Stimulated activated CD4-positive, alpha-beta T cell treated with anti-CD3 and anti-CD28 coated beads, Interleukin-15, amount 100 ng/mL, for 24 hours (primary cell): ENCODE results near the gene AHRR.
"Not testable (repeated sequence)": the region's sequence is repeated elsewhere in the genome, so short reads cannot be mapped to it uniquely, and the experiment has no call there.

Source experiments
- DNase-seq: peaks from one replicate; pipeline ENCODE4 v3.0.0-alpha.2; 2020

The AHRR gene

DNA sequence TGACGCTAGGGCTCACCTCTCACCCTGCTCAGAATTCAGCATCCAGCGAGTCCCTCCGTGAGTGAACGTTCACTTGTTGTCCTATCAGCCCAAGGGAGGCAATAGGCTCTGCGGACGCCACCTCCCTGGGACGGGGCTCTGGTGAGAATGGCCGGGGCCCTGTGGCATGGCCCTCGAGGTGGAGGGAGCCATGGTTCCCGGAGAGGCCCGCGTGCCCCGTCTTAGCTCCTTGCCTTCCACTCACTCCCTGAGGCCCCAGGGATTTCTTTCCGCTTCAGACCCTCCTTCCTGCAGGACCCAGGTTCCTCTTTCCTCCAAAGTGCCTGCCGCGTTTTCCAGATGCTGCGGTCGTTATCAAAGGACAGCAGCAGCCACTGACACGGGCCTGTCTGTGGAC is 142.9 kb downstream of the AHRR start:
- no peak for DNase-seq

- no peak for DNase-seq
Observed at GRCh38 chr5:464843-465590, 143.5 kb downstream of the AHRR start.

- no peak for DNase-seq
Observed at GRCh38 chr5:465591-466403, 144.3 kb downstream of the AHRR start.

DNA sequence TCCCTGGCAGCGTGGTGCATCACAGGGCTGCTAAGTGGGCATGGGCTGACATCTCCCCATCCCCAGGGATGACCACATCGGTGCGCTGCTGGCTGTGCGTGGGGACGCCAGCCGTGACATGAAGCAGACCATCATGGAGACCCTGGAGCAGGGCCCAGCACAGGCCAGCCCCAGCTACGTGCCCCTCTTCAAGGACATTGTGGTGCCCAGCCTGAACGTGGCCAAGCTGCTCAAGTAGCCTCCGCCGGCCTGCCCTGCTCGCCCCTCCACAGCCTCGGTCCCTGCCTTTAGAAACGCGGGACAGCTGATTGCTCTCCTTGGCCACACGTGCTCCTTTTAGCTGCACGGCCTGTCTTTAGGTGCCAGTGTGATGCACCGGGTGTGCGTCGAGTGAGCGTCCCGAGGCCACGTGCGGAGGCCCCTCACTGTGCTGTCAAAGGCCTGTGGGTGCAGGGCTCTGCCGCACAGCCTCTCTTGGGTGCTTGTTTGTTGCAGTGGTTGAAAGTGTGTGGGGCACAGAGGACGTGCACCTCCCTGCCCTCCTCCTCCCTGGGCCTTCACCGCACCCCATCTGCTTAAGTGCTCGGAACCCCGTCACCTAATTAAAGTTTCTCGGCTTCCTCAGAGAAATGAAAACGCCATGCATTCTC is 145.3 kb downstream of the AHRR start:
- no peak for DNase-seq

DNA sequence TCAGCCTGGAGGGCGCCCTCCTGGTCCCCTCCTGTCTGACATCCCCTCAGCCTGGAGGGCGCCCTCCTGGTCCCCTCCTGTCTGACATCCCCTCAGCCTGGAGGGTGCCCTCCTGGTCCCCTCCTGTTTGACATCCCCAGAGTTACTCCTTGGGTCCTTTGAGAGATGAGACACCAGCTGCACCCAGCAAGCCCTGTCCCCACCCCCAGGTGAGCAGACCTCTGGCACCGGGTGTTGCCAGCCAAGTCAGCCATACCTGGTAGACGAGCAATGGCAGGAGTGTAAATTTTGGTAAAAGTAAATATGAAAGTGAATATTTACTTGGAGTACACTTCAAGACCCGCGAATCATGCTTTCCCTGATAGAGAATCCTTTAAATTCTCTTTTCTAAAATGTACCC is 146.9 kb downstream of the AHRR start:
- DNase-seq = no peak

- no peak for DNase-seq
Observed at GRCh38 chr5:469752-470483, 148.4 kb downstream of the AHRR start.

DNA sequence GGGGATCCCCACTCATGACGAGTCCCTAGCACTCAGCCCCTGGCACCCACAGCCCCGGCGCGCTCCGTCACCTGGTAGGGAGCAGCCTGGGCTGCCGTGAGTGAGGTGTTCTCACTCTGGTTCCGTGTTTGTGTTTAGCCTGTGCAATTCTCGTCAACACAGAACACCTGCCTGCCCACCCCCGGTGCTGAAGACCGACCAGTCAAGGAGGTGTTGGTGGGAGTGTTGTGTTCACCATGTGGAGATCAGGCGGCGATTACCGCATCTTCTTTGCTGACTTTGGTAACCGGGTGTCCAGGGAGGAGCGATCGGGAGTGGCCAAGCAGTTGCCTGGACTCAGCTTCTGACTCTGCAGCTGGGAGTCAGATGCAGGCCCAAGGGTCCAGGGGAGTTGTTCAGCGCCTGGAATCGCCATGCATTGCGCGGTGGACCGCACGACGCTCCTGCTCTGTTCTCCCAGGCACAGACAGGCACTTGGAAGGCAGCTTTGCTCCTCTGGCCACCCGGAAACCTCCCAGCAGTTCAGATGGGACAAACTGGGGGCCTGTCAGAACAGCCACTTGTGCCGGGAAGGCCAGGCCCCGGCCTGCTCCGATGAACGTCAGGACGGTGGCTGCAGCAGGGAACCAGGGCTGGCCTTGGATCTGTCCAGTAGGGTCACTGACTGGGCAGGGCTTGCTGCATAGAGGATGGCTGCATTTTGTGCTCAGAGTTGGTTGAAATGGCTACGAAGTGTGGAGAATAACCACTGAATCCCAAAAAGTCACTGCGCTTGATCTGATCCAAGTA is 149.6 kb downstream of the AHRR start:
- DNase-seq = no peak

DNA sequence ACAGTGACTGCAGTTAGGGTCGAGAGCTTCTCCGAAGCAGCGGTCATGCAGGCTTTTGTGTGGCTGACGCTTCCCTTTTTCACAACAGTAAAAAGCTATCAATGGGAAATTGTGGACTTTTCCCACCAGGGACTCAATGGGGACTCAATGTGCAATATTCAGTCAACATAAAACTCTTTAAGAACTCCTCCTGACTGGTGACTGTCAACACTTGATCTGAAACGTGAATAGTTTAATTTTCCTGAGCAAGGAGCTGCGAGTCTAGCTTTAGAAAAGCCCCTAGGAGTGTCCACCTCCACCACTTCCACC is 150.2 kb downstream of the AHRR start:
- DNase-seq = no peak

DNA sequence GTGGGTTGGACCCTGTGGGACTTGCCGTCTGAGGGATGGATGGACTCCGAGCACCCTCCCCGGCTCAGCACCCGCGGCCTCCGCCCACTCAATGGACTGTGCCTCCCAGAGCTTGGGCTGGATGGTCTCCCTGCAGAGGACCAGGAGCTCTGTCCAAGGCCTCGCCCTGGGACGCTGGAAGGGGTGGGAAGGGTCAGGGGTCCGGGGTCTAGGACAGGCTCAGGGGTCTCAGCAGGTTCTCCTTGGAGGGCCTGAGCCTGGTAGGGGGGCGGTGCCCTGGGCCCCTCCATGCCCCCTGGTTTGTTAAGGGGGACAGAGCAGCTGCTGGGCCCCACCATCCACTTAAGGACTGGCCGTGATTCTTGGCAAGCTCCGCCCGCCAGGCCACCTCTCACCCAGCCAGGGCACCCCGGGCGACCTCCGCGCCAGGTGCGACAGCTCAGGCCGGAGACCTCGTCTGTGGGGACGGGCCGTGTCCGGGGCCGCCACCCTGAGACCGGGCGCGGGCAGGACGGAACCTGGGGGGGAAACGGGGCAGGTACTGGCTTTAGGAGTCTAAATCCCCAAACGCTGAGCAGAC is 150.7 kb downstream of the AHRR start:
- peak; percentile 41 for DNase-seq

DNA sequence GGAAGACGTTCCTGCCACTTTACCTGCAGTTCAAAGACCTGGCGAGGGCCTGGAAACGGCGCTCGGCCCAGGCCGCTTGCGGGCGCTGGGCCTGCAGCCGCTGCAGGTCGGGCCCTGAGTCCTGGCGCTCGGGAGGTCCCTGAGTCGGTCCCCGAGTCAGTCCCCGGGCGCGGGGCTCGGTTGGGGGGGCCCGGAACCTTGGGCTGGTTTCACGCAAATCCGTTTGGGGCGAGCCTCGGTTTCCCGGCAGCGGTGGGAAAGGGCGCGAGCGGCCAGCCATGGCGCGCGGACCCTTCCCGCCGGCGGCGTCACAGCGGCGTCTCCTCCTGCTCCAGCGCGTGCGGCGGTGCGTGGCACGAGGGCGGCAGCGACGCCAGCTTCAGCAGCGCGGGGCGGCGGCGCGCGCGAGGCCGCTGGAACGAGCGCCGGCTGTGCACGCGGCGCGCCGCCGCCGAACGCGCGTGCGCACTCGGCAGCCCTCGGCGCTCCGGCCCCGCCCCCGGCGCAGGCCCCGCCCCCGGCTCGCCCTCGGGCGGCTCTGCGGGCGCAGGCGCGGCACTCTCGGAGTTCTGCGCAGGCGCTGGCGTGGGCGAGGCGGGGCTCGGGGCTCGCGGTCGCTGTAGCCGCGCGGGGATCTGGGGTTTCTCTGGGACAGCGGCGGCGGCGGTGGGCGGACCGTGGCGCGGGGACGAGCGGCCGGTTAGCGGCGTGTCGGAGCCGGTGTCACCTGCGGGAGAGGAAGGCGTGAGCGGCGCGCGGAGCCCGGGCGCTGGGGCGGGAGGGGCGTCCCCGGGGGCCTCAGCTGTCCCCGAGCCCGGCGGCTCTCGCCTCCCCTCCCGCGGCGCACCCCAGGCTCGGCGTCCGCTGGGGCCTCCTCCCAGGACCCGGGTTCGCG is 151.4 kb downstream of the AHRR start:
- peak; percentile 93 for DNase-seq

GRCh38 chr5:473551-474192 is 152.2 kb downstream of the AHRR start:
- peak; percentile 49 for DNase-seq

DNA sequence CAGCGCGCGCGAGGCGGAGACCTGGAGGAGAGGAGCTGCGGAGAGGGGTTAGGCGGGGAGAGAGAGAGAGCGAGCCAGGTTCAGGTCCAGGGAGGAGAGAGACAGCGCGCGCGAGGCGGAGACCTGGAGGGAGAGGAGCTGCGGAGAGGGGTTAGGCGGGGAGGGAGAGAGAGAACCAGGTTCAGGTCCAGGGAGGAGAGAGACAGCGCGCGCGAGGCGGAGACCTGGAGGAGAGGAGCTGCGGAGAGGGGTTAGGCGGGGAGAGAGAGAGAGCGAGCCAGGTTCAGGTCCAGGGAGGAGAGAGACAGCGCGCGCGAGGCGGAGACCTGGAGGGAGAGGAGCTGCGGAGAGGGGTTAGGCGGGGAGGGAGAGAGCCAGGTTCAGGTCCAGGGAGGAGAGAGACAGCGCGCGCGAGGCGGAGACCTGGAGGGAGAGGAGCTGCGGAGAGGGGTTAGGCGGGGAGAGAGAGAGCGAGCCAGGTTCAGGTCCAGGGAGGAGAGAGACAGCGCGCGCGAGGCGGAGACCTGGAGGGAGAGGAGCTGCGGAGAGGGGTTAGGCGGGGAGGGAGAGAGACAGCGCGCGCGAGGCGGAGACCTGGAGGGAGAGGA is 152.8 kb downstream of the AHRR start:
- DNase-seq = not testable (repeated sequence)

DNA sequence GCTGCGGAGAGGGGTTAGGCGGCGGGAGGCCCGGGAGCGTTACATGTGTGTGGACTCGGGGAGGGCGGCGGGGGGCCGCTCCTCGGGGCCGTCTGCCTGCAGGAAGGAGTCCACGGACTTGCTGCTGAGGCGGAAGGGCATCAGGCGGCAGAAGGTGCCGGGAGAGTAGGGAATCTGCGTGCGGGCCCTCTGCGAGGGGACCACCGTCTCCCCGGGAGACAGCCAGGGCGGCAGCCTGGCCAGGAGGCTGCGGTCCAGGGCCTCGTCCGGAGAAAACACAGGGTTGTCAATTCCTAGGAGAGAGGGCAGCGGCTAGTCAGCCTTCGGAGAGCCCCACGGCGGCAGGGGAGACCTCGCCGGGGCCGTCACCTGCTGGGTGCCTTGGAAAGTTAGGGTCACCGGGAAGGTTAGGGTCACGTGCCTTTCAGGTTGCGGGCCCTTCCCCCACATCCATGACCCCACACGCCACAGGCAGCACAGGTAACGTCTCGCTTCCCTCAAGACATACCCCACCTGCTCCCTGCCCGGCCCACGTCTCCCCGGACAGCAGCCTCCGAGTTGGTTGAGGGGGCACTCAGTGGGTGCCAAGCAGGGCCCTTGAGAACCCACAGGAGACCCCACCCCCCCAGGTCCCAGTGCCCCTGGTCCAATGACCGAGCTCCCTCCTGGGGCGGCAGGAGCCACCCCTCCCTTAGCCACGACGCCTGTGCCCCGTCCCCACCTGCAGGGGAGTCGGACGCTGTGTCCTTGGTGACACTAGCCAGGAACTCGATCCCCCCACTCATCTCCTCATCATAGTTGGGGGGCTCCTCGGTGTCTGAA is 153.5 kb downstream of the AHRR start:
- peak; percentile 47 for DNase-seq

DNA sequence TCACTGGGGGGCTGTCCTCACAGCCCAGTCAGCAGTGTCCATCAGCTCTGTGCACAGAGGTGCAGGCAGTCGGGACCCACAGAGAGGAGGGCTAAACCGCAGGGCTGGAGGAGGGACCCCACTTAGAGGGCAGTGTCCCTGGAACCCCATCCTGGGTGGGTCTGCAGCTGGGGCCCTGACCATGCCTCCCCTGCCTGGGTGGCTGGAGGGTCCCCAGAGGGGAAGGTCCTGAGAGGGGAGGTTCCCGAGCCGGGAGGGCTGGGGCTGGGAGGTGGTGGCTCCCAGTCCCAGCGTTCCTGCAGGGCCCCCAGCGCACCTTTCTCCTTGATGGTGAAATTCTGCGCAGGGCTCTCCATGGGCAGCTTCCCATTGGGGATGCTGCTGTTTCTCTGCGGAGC is 154.2 kb downstream of the AHRR start:
- no peak for DNase-seq

GRCh38 chr5:476102-476813 is 154.7 kb downstream of the AHRR start:
- DNase-seq = no peak

DNA sequence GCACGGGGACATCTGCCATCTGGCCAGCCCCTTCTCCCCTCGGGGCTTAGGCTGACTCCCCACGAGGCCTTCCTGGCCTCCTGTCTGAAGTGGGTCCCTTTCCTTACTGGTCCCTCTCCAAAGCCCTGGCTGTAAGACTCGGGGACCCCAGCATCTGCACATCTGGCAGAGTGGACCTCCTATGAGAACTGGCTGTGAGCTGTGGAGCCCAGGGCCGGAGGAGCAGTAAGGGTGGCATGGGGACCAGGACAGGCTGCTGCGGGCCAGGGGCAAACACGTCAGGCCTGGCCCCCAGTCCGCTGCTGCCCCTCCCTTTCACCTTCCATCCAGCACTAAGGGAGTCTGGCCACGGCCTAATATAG is 155.3 kb downstream of the AHRR start:
- DNase-seq = no peak

- no peak for DNase-seq
Observed at GRCh38 chr5:477247-477646, 155.7 kb downstream of the AHRR start.

GRCh38 chr5:477871-478270 is 156.4 kb downstream of the AHRR start:
- no peak for DNase-seq
